ENCODE measurements around the gene BAG3. TPM values are rescaled to one million over a fixed set of nuclear protein-coding genes. Genes with fewer than 3 reads are reported as not detected.

Gene BAG3
- total and polyA plus RNA-seq, 2 of the 8 experiments (the other 6 are each of a cell fraction or from before 2014, with no cell fraction given) = 3.5 to 13.3 TPM

- Histone ChIP-seq H4K20me1 (replicated peaks in 1 of 2; ENCODE audit: control insufficient read depth in 1 of 2, insufficient read depth in 2 of 2, low read length in 2 of 2) (no peaks in the 10 kb centered on the region), H3K36me3 (ENCODE audit: control insufficient read depth in 2 of 4, insufficient read depth in 4 of 4, low read length in 3 of 4) (no peaks in the 10 kb centered on the region), H2BK12ac (ENCODE audit: low read depth, low read length) (no peak overlapping the region), H2BK15ac (ENCODE audit: low read length) (no peak overlapping the region), H3K4ac (replicated peaks; ENCODE audit: insufficient read length, low read depth, low read length) (no peak overlapping the region), H3K56ac (replicated peaks; ENCODE audit: insufficient read length, low read depth, low read length) (no peak overlapping the region), H3K4me2 (ENCODE audit: insufficient read depth in 1 of 2, low read depth in 2 of 2, low read length in 2 of 2) (no peak overlapping the region), H3K14ac (ENCODE audit: insufficient read length) (no peak overlapping the region), H3K23me2 (ENCODE audit: low read depth, low read length) (no peaks in the 10 kb centered on the region), H3K9me3 (ENCODE audit: insufficient read depth in 2 of 2, low read depth in 1 of 2, low read length in 1 of 2) (no peaks in the 10 kb centered on the region), H3K79me2 (ENCODE audit: control insufficient read depth in 1 of 2, insufficient read depth in 2 of 2, low read length in 2 of 2) (no peaks in the 10 kb centered on the region), H2AFZ (ENCODE audit: low read length) (peak overlapping the region; percentile 8; the same call in 1 of the 2 replicates), H4K91ac (replicated peaks; ENCODE audit: insufficient read length, low read length) (no peak overlapping the region), H2BK120ac (replicated peaks; ENCODE audit: low read depth, low read length) (no peak overlapping the region), H3K4me1 (replicated peaks in 1 of 4; ENCODE audit: control insufficient read depth in 3 of 4, insufficient read depth in 4 of 4, low read length in 3 of 4) (no peaks in the 10 kb centered on the region; a peak in 1 of 7 replicates), H4K5ac (ENCODE audit: insufficient read length, low read depth, low read length) (no peak overlapping the region), H2BK20ac (ENCODE audit: low read length) (no peak overlapping the region), H2AK5ac (ENCODE audit: low read depth, low read length) (no peak overlapping the region), H4K8ac (ENCODE audit: extremely low read depth, insufficient read depth, low read length) (no peak overlapping the region; the same call in 1 of the 2 replicates), H3K79me1 (ENCODE audit: low read depth, low read length) (no peaks in the 10 kb centered on the region), H3K4me3 (ENCODE audit: extremely low read depth in 1 of 4, insufficient read depth in 2 of 4, low read depth in 3 of 4, low read length in 4 of 4) (no peak overlapping the region), H3K18ac (ENCODE audit: extremely low read depth, low read length) (no peak overlapping the region), H3K27me3 (replicated peaks in 1 of 4; ENCODE audit: control insufficient read depth in 3 of 4, extremely low read depth in 1 of 4, insufficient read depth in 3 of 4, low read length in 3 of 4) (no peaks in the 10 kb centered on the region), H3K9ac (replicated peaks in 1 of 4; ENCODE audit: extremely low read depth in 1 of 4, low read depth in 3 of 4, low read length in 3 of 4) (no peak overlapping the region), H2BK5ac (ENCODE audit: low read depth, low read length) (no peak overlapping the region), H3K27ac (ENCODE audit: low read depth, low read length) (no peak overlapping the region), H3K23ac (ENCODE audit: insufficient read length) (no peak overlapping the region)
- DNase-seq (ENCODE audit: low read depth in 1 of 2, low spot score in 2 of 2) (no peak), FAIRE-seq (no peak)
- TF ChIP-seq SIX5 (IDR thresholded peaks at IDR 0.05; ENCODE audit: low read depth, low read length) (no peak), USF2 (IDR thresholded peaks at IDR 0.05; ENCODE audit: low read length) (no peak), SP2 (IDR thresholded peaks at IDR 0.05; ENCODE audit: low read length) (no peak), GABPA (IDR thresholded peaks at IDR 0.05; ENCODE audit: borderline replicate concordance, insufficient read depth, low read length) (no peak), HDAC6 (IDR thresholded peaks at IDR 0.05; ENCODE audit: low read depth, low read length) (no peak), POU5F1 (IDR thresholded peaks at IDR 0.05; ENCODE audit: low read depth, low read length) (no peak), NRF1 (IDR thresholded peaks at IDR 0.05; ENCODE audit: low read depth, low read length) (no peak)
- ChIA-PET POLR2A (ENCODE audit: partially characterized antibody) (no interaction called here), CTCF (ENCODE audit: partially characterized antibody) (interaction anchor here (0.9 to 2.7 kb wide), 5 partner anchors 8 to 125 kb away, joined by 3 to 11 read pairs (median 3); no protein-coding TSS in a partner anchor)
- WGBS, 2 experiments (ENCODE audit: extremely low coverage in 1 of 2, insufficient coverage in 1 of 2, insufficient read length in 1 of 2, insufficient replicate concordance in 2 of 2, low coverage in 1 of 2, low lambda C conversion rate in 2 of 2, missing lambda C conversion rate in 1 of 2) = 85% methylated on average over 6 of the region's 6 CpGs; no CpG with 5 or more reads in 1 of the 2 experiments
These were observed 25.5 kb upstream of the BAG3 start for GRCh38 chr10:119625570-119626280.

All from H1 (cell line).